ENCODE measurements around the gene NEDD9. TPM values are rescaled to one million over a fixed set of nuclear protein-coding genes. Genes with fewer than 3 reads are reported as not detected.
A peak's percentile ranks its signal among the peaks of the same experiment; 100 is the strongest.

NEDD9 gene
- total RNA-seq, 1 donor from 2014 or later, result 31.1 TPM

GRCh38 chr6:11223286-11223864 is 9.1 kb downstream of the NEDD9 start:
- ATAC-seq (no peak), DNase-seq (no peak)
- intact Hi-C loops (cut with micrococcal nuclease), result loop anchor here (10.0 kb wide), 1 partner anchor 141 kb away; no protein-coding TSS in a partner anchor

GRCh38 chr6:11222385-11223277 is 9.8 kb downstream of the NEDD9 start:
- intact Hi-C loops (cut with micrococcal nuclease), result loop anchor here (10.0 kb wide), 1 partner anchor 142 kb away; no protein-coding TSS in a partner anchor
- DNase-seq (no peak), ATAC-seq (no peak)

- ATAC-seq, result no peak
- no peak for DNase-seq
- intact Hi-C loops (cut with micrococcal nuclease), result loop anchor here (10.0 kb wide), 1 partner anchor 143 kb away; no protein-coding TSS in a partner anchor
Measured at GRCh38 chr6:11221623-11222384, 10.7 kb downstream of the NEDD9 start.

- ATAC-seq (no peak), DNase-seq (no peak)
- intact Hi-C loops (cut with micrococcal nuclease), result no loop called here
Measured at GRCh38 chr6:11219400-11219834, 13.1 kb downstream of the NEDD9 start.

GRCh38 chr6:11218538-11219399 is 13.7 kb downstream of the NEDD9 start:
- DNase-seq, result peak; percentile 61
- intact Hi-C loops (cut with micrococcal nuclease), result no loop called here
- ATAC-seq, result peak; percentile 80

- DNase-seq, result no peak
- no peak for ATAC-seq
- intact Hi-C loops (cut with micrococcal nuclease), result no loop called here
Measured at GRCh38 chr6:11218102-11218442, 14.4 kb downstream of the NEDD9 start.

- DNase-seq (no peak), ATAC-seq (no peak)
- intact Hi-C loops (cut with micrococcal nuclease), result no loop called here
Measured at GRCh38 chr6:11217360-11218101, 14.9 kb downstream of the NEDD9 start.

- intact Hi-C loops (cut with micrococcal nuclease), result no loop called here
- ATAC-seq, result no peak
- DNase-seq, result no peak
Measured at GRCh38 chr6:11215773-11216172, 16.7 kb downstream of the NEDD9 start.

- DNase-seq (no peak), ATAC-seq (peak; percentile 28)
- intact Hi-C loops (cut with micrococcal nuclease), result no loop called here
Measured at GRCh38 chr6:11214901-11215300, 17.6 kb downstream of the NEDD9 start.

- peak; percentile 51 for DNase-seq
- ATAC-seq, result peak; percentile 71
- intact Hi-C loops (cut with micrococcal nuclease), result no loop called here
Measured at GRCh38 chr6:11214084-11214833, 18.2 kb downstream of the NEDD9 start.

GRCh38 chr6:11213422-11214021 is 18.9 kb downstream of the NEDD9 start:
- no peak for ATAC-seq
- intact Hi-C loops (cut with micrococcal nuclease), result no loop called here
- DNase-seq, result no peak

GRCh38 chr6:11212664-11213063 is 19.8 kb downstream of the NEDD9 start:
- peak; percentile 49 for DNase-seq
- intact Hi-C loops (cut with micrococcal nuclease), result no loop called here
- peak; percentile 59 for ATAC-seq

GRCh38 chr6:11211254-11211653 is 21.2 kb downstream of the NEDD9 start:
- intact Hi-C loops (cut with micrococcal nuclease), result no loop called here
- no peak for ATAC-seq
- DNase-seq, result no peak

GRCh38 chr6:11210386-11211138 is 21.9 kb downstream of the NEDD9 start:
- ATAC-seq, result peak; percentile 5

GRCh38 chr6:11209906-11210305 is 22.6 kb downstream of the NEDD9 start:
- intact Hi-C loops (cut with micrococcal nuclease), result no loop called here
- no peak for ATAC-seq

More at GRCh38 chr6:11210386-11211138, 21.9 kb downstream of the NEDD9 start:
- no peak for DNase-seq
- intact Hi-C loops (cut with micrococcal nuclease), result no loop called here

GRCh38 chr6:11209369-11209768 is 23.1 kb downstream of the NEDD9 start:
- DNase-seq (no peak), ATAC-seq (no peak)
- intact Hi-C loops (cut with micrococcal nuclease), result no loop called here

More at GRCh38 chr6:11209906-11210305, 22.6 kb downstream of the NEDD9 start:
- no peak for DNase-seq
